Spleen (tissue), 11 donors: Measurements from ENCODE around the gene ACSM6. TPM values are rescaled to one million over a fixed set of nuclear protein-coding genes. Genes with fewer than 3 reads are reported as not detected.

Experiments
- DNase-seq: peaks from one replicate; pipeline ENCODE4 v3.0.0-alpha.2; 2020
- H3K27ac ChIP-seq, 8 donors: fragments of 200-600 bp; sonication (generic) in 7 of 8; 1 replicate in 4 of 8; 2 replicates in 4 of 8; pipeline versions ENCODE4 v1.5.0 to v1.8.0; 2016 to 2021; ENCODE audit warnings: inconsistent platforms in 4 of 8, mild to moderate bottlenecking in 4 of 8, moderate library complexity in 1 of 8
- H3K27me3 ChIP-seq, 7 donors: fragments of 200-600 bp; sonication (generic) in 6 of 7; replicated peaks in 1 of 7; 1 replicate in 4 of 7; 2 replicates in 3 of 7; pipeline versions ENCODE4 v1.5.0 to v1.8.0; 2016 to 2021; ENCODE audit warnings: inconsistent platforms in 3 of 7, mild to moderate bottlenecking in 1 of 7
- H3K36me3 ChIP-seq, 6 donors: fragments of 200-600 bp; sonication (generic) in 5 of 6; 1 replicate in 4 of 6; 2 replicates in 2 of 6; pipeline versions ENCODE4 v1.5.0 to v1.8.0; 2016 to 2021; ENCODE audit warnings: inconsistent platforms in 2 of 6
- H3K4me1 ChIP-seq, 6 donors: fragments of 200-600 bp; sonication (generic) in 5 of 6; 1 replicate in 3 of 6; 2 replicates in 3 of 6; pipeline versions ENCODE4 v1.5.0 to v1.8.0; 2016 to 2021; ENCODE audit warnings: inconsistent platforms in 3 of 6
- H3K4me3 ChIP-seq, 8 donors: fragments of 200-600 bp; sonication (generic) in 7 of 8; 1 replicate in 4 of 8; 2 replicates in 4 of 8; pipeline versions ENCODE4 v1.5.0 to v1.8.0; 2016 to 2021; ENCODE audit warnings: inconsistent platforms in 4 of 8, mild to moderate bottlenecking in 4 of 8, moderate library complexity in 2 of 8
- H3K9me3 ChIP-seq, 8 donors: fragments of 200-600 bp; sonication (generic) in 7 of 8; 1 replicate in 4 of 8; 2 replicates in 4 of 8; pipeline versions ENCODE4 v1.5.0 to v1.8.0; 2016 to 2021; ENCODE audit warnings: inconsistent platforms in 4 of 8
- POLR2A ChIP-seq, 3 donors: fragments of 450-650 bp; IDR thresholded peaks; one replicate each; pipeline ENCODE4 v1.5.1; 2017; ENCODE audit warnings: antibody characterized with exemption in 3 of 3, mild to moderate bottlenecking in 1 of 3
- POLR2AphosphoS5 ChIP-seq, 3 donors: sonication (generic); formaldehyde crosslinking; IDR thresholded peaks; one replicate each; pipeline ENCODE4 v1.5.1; 2017; ENCODE audit warnings: antibody characterized with exemption in 3 of 3
- WGBS, 5 donors: extraction: QIAGEN DNeasy Blood & Tissue Kit in 3 of 5; methylation state at CpG; one replicate each; pipeline versions ENCODE4 v1.1.5 to v1.1.7; 2013 to 2018; 5-methylcytosine and 5-hydroxymethylcytosine counted together
- intact Hi-C: fragments of 100-400 bp; cut with DNase I; formaldehyde crosslinking; loops from one replicate; pipeline ENCODE4 v1.15.0; 2023; ENCODE audit warnings: low total_unique reads
- polyA plus RNA-seq, 3 donors: library from polyadenylated mRNA; stranded (reverse); fragments of 200-250 nt; gene quantifications; one replicate each; pipeline ENCODE4 v1.2.1, GENCODE V29; 2013
- total RNA-seq, 7 donors: library from RNA; depleted of rRNA in 3 of 7; stranded (reverse); fragments of >200 nt in 3 of 7; fragmentation: NEBNext Ultra II Directional in 4 of 7; extraction: Animal tissue kit (Norgen Biotek cat#: 25700) in 4 of 7; gene quantifications; one replicate each; pipeline versions ENCODE4 v1.1.0 to v1.2.1, GENCODE V29; 2016 to 2021
- TF ChIP-seq, protein P1 (sequence below), 11 experiments: fragments of 200-600 bp in 7 of 11; fragments of 450-650 bp in 4 of 11; sonication (generic) in 4 of 11; IDR thresholded peaks in 8 of 11; conservative IDR thresholded peaks in 3 of 11; 1 replicate in 7 of 11; 2 replicates in 4 of 11; pipeline versions ENCODE4 v1.4.0 to v1.8.0; 2016 to 2021; ENCODE audit warnings: antibody characterized with exemption in 11 of 11, inconsistent platforms in 4 of 11, mild to moderate bottlenecking in 1 of 11
- donor health status: healthy with polysubstance abuse.
- donor health status: DM: no; HTN: no; CAD: no; lungs with moderate emphysema.
- donor health status: DM: no; HTN: no; CAD: no.
- donor health status: Bipolar disorder and iron deficiency.
- donor health status: healthy.
- donor health status: DM: no; HTN: no; CAD: no.
- donor health status: DM: yes; HTN: yes; CAD: no.

Gene ACSM6
- total and polyA plus RNA-seq, 10 donors = not detected

DNA sequence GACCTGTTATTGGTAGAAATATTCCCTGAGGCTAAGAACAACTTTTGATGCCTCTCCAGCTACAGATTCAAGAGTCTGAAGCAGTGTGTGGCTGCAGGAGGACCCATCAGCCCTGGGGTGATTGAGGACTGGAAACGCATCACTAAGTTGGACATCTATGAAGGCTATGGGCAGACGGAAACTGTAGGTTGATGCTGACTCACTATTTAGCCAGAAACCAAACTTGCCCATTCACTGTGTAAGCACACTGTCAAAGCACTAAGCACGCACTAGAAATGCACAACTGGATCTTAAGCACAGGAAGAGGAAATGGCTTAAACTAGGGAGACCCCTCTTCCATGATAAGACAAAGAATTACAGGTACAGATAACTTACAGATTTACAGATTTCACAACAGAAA lies 20.8 kb downstream of the ACSM6 start:
- intact Hi-C loops = no loop called here
- peaks cover 0 to 6% (median 0%) of the 10 kb centered on the region in 6 donors for H3K36me3 ChIP-seq
- no peak for DNase-seq
- WGBS, 5 donors = 34 to 51% (median 43%) methylated on average over 3 of the region's 3 CpGs
- TF ChIP-seq POLR2A (IDR thresholded peaks at IDR 0.05) (no peak), POLR2AphosphoS5 (IDR thresholded peaks at IDR 0.05) (no peak)
- TF ChIP-seq, protein P1, sequence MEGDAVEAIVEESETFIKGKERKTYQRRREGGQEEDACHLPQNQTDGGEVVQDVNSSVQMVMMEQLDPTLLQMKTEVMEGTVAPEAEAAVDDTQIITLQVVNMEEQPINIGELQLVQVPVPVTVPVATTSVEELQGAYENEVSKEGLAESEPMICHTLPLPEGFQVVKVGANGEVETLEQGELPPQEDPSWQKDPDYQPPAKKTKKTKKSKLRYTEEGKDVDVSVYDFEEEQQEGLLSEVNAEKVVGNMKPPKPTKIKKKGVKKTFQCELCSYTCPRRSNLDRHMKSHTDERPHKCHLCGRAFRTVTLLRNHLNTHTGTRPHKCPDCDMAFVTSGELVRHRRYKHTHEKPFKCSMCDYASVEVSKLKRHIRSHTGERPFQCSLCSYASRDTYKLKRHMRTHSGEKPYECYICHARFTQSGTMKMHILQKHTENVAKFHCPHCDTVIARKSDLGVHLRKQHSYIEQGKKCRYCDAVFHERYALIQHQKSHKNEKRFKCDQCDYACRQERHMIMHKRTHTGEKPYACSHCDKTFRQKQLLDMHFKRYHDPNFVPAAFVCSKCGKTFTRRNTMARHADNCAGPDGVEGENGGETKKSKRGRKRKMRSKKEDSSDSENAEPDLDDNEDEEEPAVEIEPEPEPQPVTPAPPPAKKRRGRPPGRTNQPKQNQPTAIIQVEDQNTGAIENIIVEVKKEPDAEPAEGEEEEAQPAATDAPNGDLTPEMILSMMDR (IDR thresholded peaks at IDR 0.05 in 8 of 11, conservative IDR thresholded peaks at IDR 0.05 in 3 of 11) = no peak
- H3K27me3 ChIP-seq = no peaks in the 10 kb centered on the region
- H3K27ac ChIP-seq = no peak overlapping the region
- no peaks in the 10 kb centered on the region for H3K4me1 ChIP-seq
- no peaks in the 10 kb centered on the region for H3K9me3 ChIP-seq
- no peak overlapping the region for H3K4me3 ChIP-seq

DNA sequence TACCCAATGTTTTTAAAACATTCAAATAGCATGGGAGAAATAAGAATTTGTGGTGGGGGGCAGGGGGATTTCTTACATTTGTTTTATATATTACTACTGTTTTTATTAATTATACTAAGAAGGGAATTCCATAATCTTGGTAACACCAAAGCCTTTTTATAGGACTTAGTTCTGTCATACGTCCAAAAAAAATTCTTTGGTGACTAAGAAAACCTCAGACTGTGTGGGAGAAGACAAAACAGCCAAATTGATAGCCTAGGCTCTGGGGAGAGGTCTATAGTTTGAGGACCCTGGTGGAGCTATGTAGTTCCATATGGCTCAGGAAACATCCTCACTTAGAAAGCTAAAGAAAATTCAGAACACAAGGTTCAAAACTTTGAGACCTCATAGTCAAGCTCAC lies 23.4 kb downstream of the ACSM6 start:
- DNase-seq = no peak
- no peak overlapping the region for H3K4me3 ChIP-seq
- H3K9me3 ChIP-seq = no peaks in the 10 kb centered on the region
- H3K4me1 ChIP-seq = no peaks in the 10 kb centered on the region
- intact Hi-C loops = no loop called here
- TF ChIP-seq POLR2AphosphoS5 (IDR thresholded peaks at IDR 0.05) = no peak
- TF ChIP-seq POLR2A (IDR thresholded peaks at IDR 0.05) = no peak
- TF ChIP-seq, protein P1 (IDR thresholded peaks at IDR 0.05 in 8 of 11, conservative IDR thresholded peaks at IDR 0.05 in 3 of 11) = no peak
- 63 to 81% (median 70%) methylated on average over 1 of the region's 1 CpG for WGBS, 5 donors
- peaks cover 0 to 6% (median 0%) of the 10 kb centered on the region in 6 donors for H3K36me3 ChIP-seq
- H3K27ac ChIP-seq = no peak overlapping the region
- H3K27me3 ChIP-seq = no peaks in the 10 kb centered on the region

DNA sequence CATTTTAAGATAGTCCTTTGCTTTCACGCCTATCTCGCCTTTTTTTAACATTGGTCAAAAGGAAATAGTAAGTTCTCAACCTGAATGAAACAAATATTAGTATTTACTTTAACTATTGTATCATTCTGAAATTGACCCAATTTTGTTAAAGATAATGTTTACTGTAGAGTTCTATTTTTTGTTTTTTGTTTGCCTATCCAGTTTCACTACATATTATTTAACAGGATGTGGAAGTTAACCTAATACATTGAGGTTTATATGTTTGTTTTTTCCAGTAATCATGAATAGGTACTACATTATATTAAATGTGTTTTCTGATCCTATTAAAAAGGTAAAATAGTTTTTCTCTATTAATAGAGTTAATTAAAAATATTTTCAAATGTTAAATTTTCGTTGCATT lies 26.5 kb downstream of the ACSM6 start:
- no peak overlapping the region for H3K4me3 ChIP-seq
- 81 to 95% (median 86%) methylated on average over 3 of the region's 3 CpGs for WGBS, 5 donors
- peaks cover 0 to 6% (median 0%) of the 10 kb centered on the region in 6 donors for H3K36me3 ChIP-seq
- TF ChIP-seq POLR2A (IDR thresholded peaks at IDR 0.05) (no peak), POLR2AphosphoS5 (IDR thresholded peaks at IDR 0.05) (no peak)
- TF ChIP-seq, protein P1 (IDR thresholded peaks at IDR 0.05 in 8 of 11, conservative IDR thresholded peaks at IDR 0.05 in 3 of 11) = no peak
- H3K27ac ChIP-seq = no peak overlapping the region
- no peaks in the 10 kb centered on the region for H3K4me1 ChIP-seq
- no peak for DNase-seq
- no peaks in the 10 kb centered on the region for H3K27me3 ChIP-seq
- no peaks in the 10 kb centered on the region for H3K9me3 ChIP-seq
- intact Hi-C loops = no loop called here

DNA sequence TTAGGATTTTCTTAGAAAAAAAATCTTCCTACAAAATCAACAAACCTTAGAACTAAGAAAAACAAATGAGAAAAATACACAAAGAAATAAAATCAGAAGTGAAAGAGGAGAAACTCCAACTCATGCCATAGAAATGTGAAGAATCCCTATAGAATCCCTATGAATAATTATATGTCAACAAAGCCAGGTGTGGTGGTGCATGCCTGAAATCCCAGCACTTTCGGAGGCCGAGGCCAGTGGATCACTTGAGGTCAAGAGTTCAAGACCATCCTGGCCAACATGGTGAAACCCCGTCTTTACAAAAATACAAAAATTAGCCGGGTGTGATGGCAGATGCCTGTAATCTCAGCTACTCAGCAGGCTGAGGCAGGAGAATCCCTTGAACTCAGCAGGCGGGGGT lies 27.1 kb downstream of the ACSM6 start:
- H3K36me3 ChIP-seq = peaks cover 0 to 5% (median 0%) of the 10 kb centered on the region in 6 donors
- no peaks in the 10 kb centered on the region for H3K27me3 ChIP-seq
- no peak for DNase-seq
- TF ChIP-seq, protein P1 (IDR thresholded peaks at IDR 0.05 in 8 of 11, conservative IDR thresholded peaks at IDR 0.05 in 3 of 11) = no peak
- TF ChIP-seq POLR2AphosphoS5 (IDR thresholded peaks at IDR 0.05) (no peak), POLR2A (IDR thresholded peaks at IDR 0.05) (no peak)
- no peaks in the 10 kb centered on the region for H3K9me3 ChIP-seq
- WGBS, 5 donors = 69 to 96% (median 84%) methylated on average over 5 of the region's 5 CpGs
- intact Hi-C loops = no loop called here
- H3K27ac ChIP-seq = no peak overlapping the region
- no peak overlapping the region for H3K4me3 ChIP-seq
- H3K4me1 ChIP-seq = no peaks in the 10 kb centered on the region
